ES-I3 (cell line): Measurements from ENCODE around the gene CSNK2A3.

Experiments
- H3K36me3 ChIP-seq: 2 replicates; pipeline ENCODE4 v1.6.1; 2013; ENCODE audit warnings: mild to moderate bottlenecking, low read length, control low read depth, moderate library complexity; ENCODE audit not compliant: insufficient read depth
- H3K4me1 ChIP-seq: 2 replicates; pipeline ENCODE4 v1.6.1; 2013; ENCODE audit warnings: mild to moderate bottlenecking, control low read depth, low read length; ENCODE audit not compliant: insufficient read depth
- H3K9ac ChIP-seq: 2 replicates; pipeline ENCODE4 v1.6.1; 2013; ENCODE audit warnings: low read depth, mild to moderate bottlenecking, low read length, moderate library complexity
- H3K9me3 ChIP-seq: 2 replicates; pipeline ENCODE4 v1.6.1; 2013; ENCODE audit warnings: mild to moderate bottlenecking, low read length, moderate library complexity; ENCODE audit not compliant: control insufficient read depth, insufficient read depth

The CSNK2A3 gene

DNA sequence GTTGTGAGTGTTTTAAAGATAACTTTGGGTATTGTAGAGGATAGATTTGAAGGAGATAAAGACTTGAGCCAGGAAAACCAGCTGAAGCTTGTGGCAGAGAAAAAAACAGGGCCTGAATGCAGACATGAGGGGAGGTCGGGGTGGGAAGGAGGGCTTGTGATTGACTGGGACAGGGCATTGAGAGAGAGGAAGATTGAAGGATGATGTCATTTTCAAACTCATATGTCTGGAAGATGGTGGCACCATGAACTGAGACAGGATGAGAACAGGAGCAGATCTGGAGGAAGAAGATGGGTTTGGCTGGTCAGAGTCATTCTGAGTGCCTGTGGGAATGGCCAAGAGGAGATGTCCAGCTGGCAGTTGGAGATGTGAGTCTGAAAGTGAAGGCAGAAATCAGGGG, 14.7 kb downstream of the CSNK2A3 start:
- H3K36me3 ChIP-seq = no peaks in the 10 kb centered on the region
- no peaks in the 10 kb centered on the region for H3K9me3 ChIP-seq
- no peak overlapping the region for H3K9ac ChIP-seq
- H3K4me1 ChIP-seq = peaks cover 7% of the 10 kb centered on the region; the same call in 1 of the 2 replicates

DNA sequence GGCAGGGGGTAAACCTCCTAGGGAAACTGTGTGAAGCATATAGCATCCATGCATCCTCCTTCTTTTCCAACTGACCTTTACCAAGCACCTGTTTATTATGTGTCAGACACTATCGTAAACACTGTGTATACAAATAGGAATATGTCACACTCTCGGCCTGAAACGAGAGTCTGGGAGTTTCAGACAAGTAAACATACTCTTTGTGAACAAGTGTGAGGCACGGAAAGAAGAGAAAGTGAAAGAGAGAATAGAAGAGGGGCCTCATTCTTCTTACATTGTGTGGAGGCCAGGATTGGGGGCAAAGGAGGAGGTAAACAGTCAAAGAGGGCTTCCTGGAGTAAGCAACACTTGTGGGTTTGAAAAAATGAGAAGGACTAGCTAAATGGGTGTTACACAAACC, 16.4 kb downstream of the CSNK2A3 start:
- peaks cover 12% of the 10 kb centered on the region; the same call in 1 of the 2 replicates for H3K4me1 ChIP-seq
- H3K9ac ChIP-seq = no peak overlapping the region
- no peaks in the 10 kb centered on the region for H3K36me3 ChIP-seq
- H3K9me3 ChIP-seq = no peaks in the 10 kb centered on the region

DNA sequence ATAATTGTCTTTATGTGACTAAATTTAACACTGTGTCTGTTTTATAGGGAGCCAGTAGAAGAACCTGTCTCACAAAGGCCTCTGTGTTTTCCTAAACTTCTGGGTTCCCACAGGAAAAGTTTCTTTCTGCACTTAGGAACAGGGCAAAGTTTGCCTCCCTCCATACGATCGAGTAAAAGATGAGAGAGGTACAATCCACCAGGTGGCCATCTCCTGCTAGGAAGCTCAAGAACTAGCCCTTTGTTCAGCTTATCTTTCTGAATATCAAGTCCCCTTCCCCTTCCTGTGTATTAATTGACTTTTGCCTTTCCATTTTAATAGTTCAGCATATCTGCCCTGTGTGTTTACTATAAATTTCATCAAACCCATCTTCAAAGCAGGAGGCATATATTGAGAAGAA, 18.0 kb downstream of the CSNK2A3 start:
- no peaks in the 10 kb centered on the region for H3K36me3 ChIP-seq
- H3K9ac ChIP-seq = no peak overlapping the region
- H3K4me1 ChIP-seq = peaks cover 12% of the 10 kb centered on the region; the same call in 1 of the 2 replicates
- H3K9me3 ChIP-seq = no peaks in the 10 kb centered on the region

DNA sequence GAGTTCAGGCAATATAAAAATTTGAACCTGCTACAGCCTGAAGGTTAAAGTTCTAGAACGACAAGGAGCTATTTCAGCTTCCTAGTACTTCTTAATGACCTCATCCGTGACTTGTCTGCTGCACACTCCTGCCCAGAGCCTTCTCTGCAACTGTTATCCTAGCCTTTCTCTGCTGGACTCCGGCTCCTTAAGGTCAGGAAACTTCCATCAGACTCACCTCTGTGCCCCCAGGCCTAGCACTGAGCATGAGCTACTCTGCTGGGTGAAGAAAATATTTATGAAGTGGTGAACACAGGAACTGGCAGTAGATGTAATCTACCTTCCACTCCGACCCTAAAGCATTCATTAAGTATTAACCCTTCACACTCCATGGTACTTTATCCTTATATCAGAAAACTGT, 18.4 kb downstream of the CSNK2A3 start:
- no peaks in the 10 kb centered on the region for H3K9me3 ChIP-seq
- peaks cover 12% of the 10 kb centered on the region; the same call in 1 of the 2 replicates for H3K4me1 ChIP-seq
- no peak overlapping the region for H3K9ac ChIP-seq
- no peaks in the 10 kb centered on the region for H3K36me3 ChIP-seq

DNA sequence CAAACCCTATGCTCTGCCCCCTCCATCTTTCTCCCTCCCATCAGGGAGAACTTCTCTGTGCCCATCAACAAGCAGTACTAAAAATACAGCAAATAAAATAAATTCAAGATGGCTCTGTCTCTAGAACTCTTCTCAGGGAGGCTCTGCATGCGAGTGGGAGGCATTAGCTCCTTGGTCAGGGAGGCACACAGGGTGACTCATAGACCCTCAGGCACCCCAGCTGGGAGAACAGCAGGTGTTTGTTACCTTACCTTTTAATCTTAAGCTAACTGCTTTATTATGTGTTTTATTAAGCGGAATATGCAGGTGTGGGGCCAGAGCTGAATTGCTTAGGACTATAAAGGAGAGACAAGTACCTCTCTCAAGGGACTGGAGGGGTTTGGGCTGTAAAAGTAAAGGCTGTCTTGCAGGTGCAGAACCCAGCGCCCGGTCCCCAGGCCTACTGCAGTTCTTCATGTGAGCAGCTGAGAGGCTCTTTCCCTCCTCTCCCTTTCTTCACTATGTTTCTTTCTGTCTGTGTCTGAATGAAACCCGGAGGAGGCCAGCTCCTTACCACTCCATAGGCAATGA, 20.8 kb downstream of the CSNK2A3 start:
- peaks cover 12% of the 10 kb centered on the region; the same call in 1 of the 2 replicates for H3K4me1 ChIP-seq
- no peaks in the 10 kb centered on the region for H3K36me3 ChIP-seq
- no peaks in the 10 kb centered on the region for H3K9me3 ChIP-seq
- H3K9ac ChIP-seq = no peak overlapping the region

DNA sequence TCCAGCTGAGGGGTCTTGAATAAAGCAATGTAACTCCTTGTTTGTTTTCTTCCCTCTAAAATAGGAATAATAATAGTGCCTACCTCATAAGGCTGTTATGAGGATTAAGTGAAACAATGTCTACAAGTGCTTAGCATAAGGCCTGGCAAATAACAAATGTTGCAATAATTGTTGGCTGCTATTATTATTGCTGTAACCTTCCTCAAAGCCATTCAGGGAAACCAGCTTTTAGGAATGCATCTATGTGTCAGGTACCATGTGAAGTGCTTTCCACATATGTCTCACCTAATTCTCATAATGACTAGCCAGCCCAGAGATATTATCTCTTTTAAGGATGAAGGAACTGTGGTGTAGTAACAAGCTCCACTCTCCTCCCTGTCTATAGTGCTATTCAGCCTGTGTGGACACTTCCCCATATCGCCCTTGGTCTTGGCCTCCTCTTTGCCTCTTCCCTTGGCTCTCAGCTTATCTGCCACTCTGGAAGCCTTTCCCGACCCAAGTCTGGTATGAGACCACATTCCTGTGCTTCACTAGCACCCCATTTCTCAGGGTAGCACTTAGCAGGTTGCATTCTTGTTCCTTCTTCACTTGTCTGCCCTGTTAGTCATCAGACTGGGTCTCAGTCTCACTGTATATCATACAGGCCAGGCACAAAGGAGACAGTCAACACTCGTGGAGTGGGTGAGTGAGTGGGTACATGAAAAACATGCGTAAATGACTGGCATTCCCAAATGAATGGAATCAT, 23.8 kb downstream of the CSNK2A3 start:
- H3K36me3 ChIP-seq = no peaks in the 10 kb centered on the region
- no peak overlapping the region for H3K9ac ChIP-seq
- 0 out of 2 replicates have a peak, but pooled peaks cover 5% of the 10 kb centered on the region for H3K4me1 ChIP-seq

DNA sequence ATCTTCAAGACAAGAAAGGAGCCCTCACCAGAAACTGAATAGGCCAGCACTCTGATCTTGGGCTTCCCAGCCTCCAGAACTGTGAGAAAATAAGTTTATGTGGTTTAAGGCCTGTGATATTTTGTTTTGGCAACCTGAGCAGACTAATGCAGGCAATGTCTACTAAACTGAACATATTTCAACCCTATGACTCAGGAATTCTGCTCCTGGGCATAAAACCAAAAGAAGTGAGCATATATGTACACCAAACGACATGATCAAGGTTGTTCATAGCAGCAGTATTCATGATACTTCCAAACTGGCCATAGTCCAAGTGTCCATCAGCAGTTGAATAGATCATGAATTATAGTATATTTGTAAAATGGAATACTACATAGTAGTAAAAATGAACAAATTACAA, 29.0 kb downstream of the CSNK2A3 start:
- no peaks in the 10 kb centered on the region for H3K4me1 ChIP-seq
- H3K36me3 ChIP-seq = no peaks in the 10 kb centered on the region
- no peak overlapping the region for H3K9ac ChIP-seq
- no peaks in the 10 kb centered on the region; the same call in 1 of the 2 replicates for H3K9me3 ChIP-seq

More for the DNA sequence above, 23.8 kb downstream of the CSNK2A3 start:
- no peaks in the 10 kb centered on the region for H3K9me3 ChIP-seq

DNA sequence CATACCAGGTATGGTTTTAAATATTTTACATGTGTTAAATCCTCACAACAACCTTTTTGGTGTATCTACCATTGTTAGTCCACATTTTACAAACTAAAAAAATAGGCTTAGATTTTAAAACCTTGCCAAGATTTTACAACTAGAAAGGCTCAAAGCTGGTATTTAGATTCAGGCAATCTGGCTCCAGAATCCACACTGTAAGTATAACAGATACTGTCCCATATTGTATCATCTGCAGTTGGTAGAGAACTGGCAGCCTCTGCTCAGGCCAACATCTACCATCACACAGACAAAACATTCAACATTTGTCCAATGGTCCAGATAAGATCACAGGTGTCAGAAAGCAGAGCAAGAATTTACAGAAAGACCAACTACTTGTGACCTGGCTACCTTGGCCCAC, 30.9 kb downstream of the CSNK2A3 start:
- H3K9ac ChIP-seq = no peak overlapping the region
- H3K9me3 ChIP-seq = no peaks in the 10 kb centered on the region; the same call in 1 of the 2 replicates
- H3K36me3 ChIP-seq = no peaks in the 10 kb centered on the region

DNA sequence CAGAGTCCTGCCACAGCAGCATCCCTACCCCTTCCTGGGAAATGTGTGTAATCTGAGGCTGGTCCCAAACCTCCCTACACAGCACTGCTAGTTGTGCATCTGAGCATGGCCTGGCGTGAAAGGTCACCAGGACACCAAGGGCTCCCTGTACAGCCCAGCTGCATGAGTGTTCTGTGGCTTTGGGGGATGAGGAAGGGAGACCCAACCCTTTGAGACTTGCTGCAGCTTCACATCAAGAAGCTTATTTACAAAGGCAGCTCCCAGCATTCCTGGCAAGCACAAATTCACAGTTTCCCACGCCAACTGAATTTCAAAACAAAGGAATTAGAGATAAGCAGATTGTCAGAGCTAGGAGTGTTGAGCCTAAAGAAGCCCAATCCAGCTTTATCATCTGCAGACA, 32.2 kb downstream of the CSNK2A3 start:
- Histone ChIP-seq H3K9me3 (no peaks in the 10 kb centered on the region; the same call in 1 of the 2 replicates), H3K9ac (no peak overlapping the region), H3K36me3 (no peaks in the 10 kb centered on the region), H3K4me1 (no peaks in the 10 kb centered on the region)

More for the DNA sequence above, 30.9 kb downstream of the CSNK2A3 start:
- H3K4me1 ChIP-seq = no peaks in the 10 kb centered on the region

DNA sequence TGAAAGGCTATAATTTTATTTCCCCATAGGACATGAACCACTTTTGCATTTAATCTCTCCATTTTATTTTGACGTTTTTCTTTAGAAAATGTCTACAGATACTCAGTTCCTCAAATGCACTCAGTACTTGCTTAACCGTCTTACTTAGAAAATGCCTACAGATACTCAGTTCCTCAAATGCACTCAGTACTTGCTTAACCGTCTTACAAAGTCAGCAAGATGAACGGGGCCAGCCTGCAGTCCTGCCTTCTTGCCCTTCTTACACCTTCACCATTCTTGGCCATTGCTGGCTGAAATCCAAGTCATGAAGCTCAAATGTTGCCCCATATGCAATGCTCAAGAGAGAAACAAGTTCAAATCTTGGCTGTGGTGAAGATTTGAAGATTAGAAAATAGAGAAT, 34.1 kb downstream of the CSNK2A3 start:
- Histone ChIP-seq H3K4me1 (no peaks in the 10 kb centered on the region), H3K9ac (no peak overlapping the region), H3K9me3 (no peaks in the 10 kb centered on the region; the same call in 1 of the 2 replicates), H3K36me3 (no peaks in the 10 kb centered on the region)

DNA sequence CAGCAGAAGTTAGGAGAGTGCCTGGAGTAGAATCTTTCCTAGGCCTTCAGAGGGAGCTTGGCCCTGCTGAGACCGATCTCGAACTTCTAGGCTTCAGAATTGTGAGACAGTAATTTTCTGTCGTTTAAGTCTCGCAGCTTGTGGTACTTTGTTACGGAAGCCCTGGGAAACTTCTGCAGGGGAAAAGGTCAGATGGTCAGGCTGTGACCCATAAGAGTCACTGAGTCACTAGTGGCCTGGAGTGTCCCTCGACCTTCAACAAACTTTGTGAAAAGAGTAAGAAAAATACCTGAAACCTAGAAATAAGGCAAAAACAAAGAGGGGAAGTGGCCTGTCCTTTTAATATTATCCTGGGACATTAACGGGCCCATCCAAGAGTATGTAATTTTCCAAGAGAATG, 34.6 kb downstream of the CSNK2A3 start:
- no peaks in the 10 kb centered on the region for H3K36me3 ChIP-seq
- no peaks in the 10 kb centered on the region; the same call in 1 of the 2 replicates for H3K9me3 ChIP-seq
- no peak overlapping the region for H3K9ac ChIP-seq
- H3K4me1 ChIP-seq = no peaks in the 10 kb centered on the region

DNA sequence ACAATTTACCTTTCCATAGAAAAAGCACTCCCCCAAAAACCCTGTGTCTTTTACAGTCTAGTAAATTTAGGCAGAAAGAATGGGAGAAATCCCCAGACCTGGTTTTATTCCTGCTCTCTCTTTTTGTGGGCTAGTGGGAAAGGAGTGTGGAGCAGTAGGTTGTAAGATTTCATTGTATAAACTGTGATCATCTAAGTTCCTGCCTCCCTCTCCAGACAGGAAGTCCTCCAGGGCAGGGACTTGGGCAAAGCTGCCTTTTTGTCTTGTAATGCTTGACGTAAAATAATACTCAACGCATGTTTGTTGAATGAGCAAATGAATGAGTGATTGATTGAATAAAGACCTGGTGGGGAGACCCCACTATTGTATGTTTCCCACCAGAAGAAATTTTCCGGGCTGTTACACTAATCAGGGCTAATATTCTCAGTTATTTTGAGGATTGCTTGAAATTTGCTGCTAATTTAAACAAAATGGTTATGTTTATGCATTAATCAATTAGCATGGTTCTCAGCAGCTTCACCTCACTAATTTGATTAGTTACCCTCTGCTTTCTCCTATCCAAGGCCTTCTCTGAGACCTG, 36.3 kb downstream of the CSNK2A3 start:
- no peaks in the 10 kb centered on the region for H3K4me1 ChIP-seq
- H3K9ac ChIP-seq = no peak overlapping the region
- no peaks in the 10 kb centered on the region for H3K9me3 ChIP-seq
- H3K36me3 ChIP-seq = no peaks in the 10 kb centered on the region

DNA sequence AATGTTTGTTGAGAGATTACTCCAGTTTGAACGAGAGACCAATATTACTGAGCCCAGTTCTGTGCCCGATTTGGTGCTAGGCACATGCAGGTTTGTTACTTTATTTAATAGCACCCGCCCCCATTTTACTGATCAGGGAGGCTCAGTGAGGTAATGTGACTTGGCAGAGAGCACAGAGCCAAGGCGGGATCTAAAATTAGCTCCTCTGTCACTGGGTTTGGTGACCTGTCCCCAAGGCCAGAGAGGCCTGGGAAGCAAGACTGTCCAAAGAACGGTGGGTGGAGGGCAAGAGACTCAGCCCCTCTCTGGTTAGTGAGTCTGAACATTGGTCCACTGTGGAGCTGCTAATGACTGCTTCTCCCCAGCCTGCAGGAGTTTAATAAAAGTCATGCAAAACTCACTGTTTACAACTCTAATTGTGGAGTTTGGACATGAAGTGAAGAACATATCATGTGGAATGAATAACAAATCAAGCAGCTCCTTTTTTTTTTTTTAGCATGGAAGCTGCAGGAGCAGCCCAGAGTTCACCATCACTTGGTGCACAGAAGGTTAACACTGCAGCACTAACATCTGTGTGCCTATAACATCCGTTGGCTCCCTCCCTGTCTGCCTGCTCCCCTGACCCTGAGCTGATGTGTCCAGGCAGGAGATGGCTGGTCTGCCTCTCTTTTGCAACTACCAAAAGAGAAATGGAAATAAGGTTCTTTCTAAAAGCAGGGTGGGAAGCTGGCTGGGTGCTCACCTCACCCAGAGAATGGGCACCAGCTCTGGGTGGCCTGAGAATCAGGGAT, 39.0 kb downstream of the CSNK2A3 start:
- H3K36me3 ChIP-seq = no peaks in the 10 kb centered on the region
- H3K4me1 ChIP-seq = no peaks in the 10 kb centered on the region
- no peak overlapping the region for H3K9ac ChIP-seq
- H3K9me3 ChIP-seq = no peaks in the 10 kb centered on the region

DNA sequence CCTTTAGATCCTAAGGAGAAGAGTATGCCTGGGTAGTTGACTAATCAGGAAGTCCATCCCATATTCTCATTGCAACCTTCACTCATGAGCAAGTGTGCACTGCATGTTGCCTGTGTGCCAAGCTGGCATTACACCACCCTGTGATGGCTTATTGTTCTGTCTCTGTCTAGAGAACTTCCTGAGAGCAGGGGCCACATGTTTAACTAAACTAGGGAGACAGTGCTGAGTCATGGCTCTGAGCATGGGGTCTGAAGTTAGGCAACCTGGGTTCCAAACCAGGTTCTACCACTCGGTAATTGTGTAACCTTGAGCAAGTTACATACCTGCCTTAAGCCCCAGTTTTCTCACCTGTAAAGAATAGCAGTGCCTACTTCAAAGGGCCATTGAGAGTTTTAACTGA, 39.6 kb downstream of the CSNK2A3 start:
- Histone ChIP-seq H3K9ac (no peak overlapping the region), H3K36me3 (no peaks in the 10 kb centered on the region), H3K4me1 (no peaks in the 10 kb centered on the region), H3K9me3 (no peaks in the 10 kb centered on the region)
